Keratinocyte (primary cell): ENCODE measurements around the gene CENPU. TPM values are rescaled to one million over a fixed set of nuclear protein-coding genes. Genes with fewer than 3 reads are reported as not detected.
"Not testable (repeated sequence)": the region's sequence is repeated elsewhere in the genome, so short reads cannot be mapped to it uniquely, and the experiment has no call there.

ENCODE experiments used
- DNase-seq: peaks from one replicate; pipeline ENCODE4 v3.0.0-alpha.2; 2011; ENCODE audit warnings: low read depth, missing footprints, low spot score
- FAIRE-seq: peaks from 2 replicates; lab custom pipeline; 2011; peaks lifted over from hg19 to GRCh38; lab: Jason Lieb, UNC
- H2AFZ ChIP-seq: 2 replicates; pipeline ENCODE4 v1.6.0; 2012; ENCODE audit warnings: low read length, control low read depth, inconsistent platforms; ENCODE audit not compliant: control insufficient read depth
- H3K27ac ChIP-seq: 2 replicates; pipeline ENCODE4 v1.5.1; 2011; ENCODE audit warnings: low read length; ENCODE audit not compliant: control insufficient read depth, insufficient read depth
- H3K27me3 ChIP-seq: 3 replicates; pipeline ENCODE4 v1.6.0; 2011; ENCODE audit warnings: low read length; ENCODE audit not compliant: control insufficient read depth, insufficient read depth; ENCODE audit errors: extremely low read depth
- H3K36me3 ChIP-seq, 2 experiments: 2 replicates in 1 of 2; 3 replicates in 1 of 2; pipeline ENCODE4 v1.5.1; 2011; ENCODE audit warnings: low read length in 2 of 2, mild to moderate bottlenecking in 1 of 2; ENCODE audit not compliant: control insufficient read depth in 2 of 2, insufficient read depth in 2 of 2; ENCODE audit errors: extremely low read depth in 1 of 2
- H3K4me1 ChIP-seq: 3 replicates; pipeline ENCODE4 v1.5.1; 2011; ENCODE audit warnings: low read length; ENCODE audit not compliant: control insufficient read depth, insufficient read depth; ENCODE audit errors: extremely low read depth
- H3K4me2 ChIP-seq: 3 replicates; pipeline ENCODE4 v1.6.0; 2011; ENCODE audit warnings: low read depth, low read length; ENCODE audit not compliant: control insufficient read depth, insufficient read depth; ENCODE audit errors: extremely low read depth
- H3K4me3 ChIP-seq, 3 experiments: fragments of 200-600 bp in 1 of 3; sonication (generic) in 1 of 3; 2 replicates in 2 of 3; 3 replicates in 1 of 3; pipeline ENCODE4 v1.5.1; 2011 to 2016; ENCODE audit warnings: low read length in 3 of 3, mild to moderate bottlenecking in 3 of 3, control low read depth in 2 of 3, inconsistent platforms in 1 of 3, low read depth in 1 of 3, mixed read lengths in 1 of 3, mixed run types in 1 of 3, moderate library complexity in 1 of 3; ENCODE audit not compliant: control insufficient read depth in 2 of 3, insufficient read depth in 2 of 3; ENCODE audit errors: extremely low read depth in 1 of 3
- H3K79me2 ChIP-seq: 2 replicates; pipeline ENCODE4 v1.6.0; 2012; ENCODE audit warnings: low read length; ENCODE audit not compliant: control insufficient read depth, insufficient read depth
- H3K9ac ChIP-seq: 3 replicates; pipeline ENCODE4 v1.6.0; 2011; ENCODE audit warnings: low read length; ENCODE audit not compliant: control insufficient read depth, insufficient read depth; ENCODE audit errors: extremely low read depth
- H3K9me1 ChIP-seq: 3 replicates; pipeline ENCODE4 v1.6.0; 2011; ENCODE audit warnings: low read length; ENCODE audit not compliant: control insufficient read depth, insufficient read depth; ENCODE audit errors: extremely low read depth
- H3K9me3 ChIP-seq: 2 replicates; pipeline ENCODE4 v1.5.1; 2012; ENCODE audit warnings: low read depth, low read length; ENCODE audit not compliant: control insufficient read depth
- H4K20me1 ChIP-seq: 3 replicates; pipeline ENCODE4 v1.6.0; 2011; ENCODE audit warnings: low read length; ENCODE audit not compliant: control insufficient read depth, insufficient read depth; ENCODE audit errors: extremely low read depth
- EZH2 ChIP-seq: IDR thresholded peaks from one replicate; pipeline ENCODE4 v1.6.1; 2012; ENCODE audit warnings: inconsistent platforms, mild to moderate bottlenecking, low read length, moderate library complexity
- dilution Hi-C: fragments of 300-500 bp; cut with MboI; formaldehyde crosslinking; loops from one replicate; pipeline ENCODE4 v1.7.0; 2020; ENCODE audit warnings: low sequenced_read_pairs; ENCODE audit not compliant: extremely low pct_ligation_motif_present
- polyA minus RNA-seq, 3 experiments: library from RNA; depleted of rRNA, polyadenylated mRNA; stranded (reverse); fragments of >200 nt; gene quantifications; 1 replicate in 1 of 3; 2 replicates in 1 of 3; 3 replicates in 1 of 3; pipeline ENCODE4 v1.2.3, GENCODE V29; 2011
- polyA plus RNA-seq, 5 experiments: library from polyadenylated mRNA; depleted of rRNA in 3 of 5; stranded (reverse) in 3 of 5; stranded (forward) in 1 of 5; unstranded in 1 of 5; fragments of >200 nt; gene quantifications; 1 replicate in 1 of 5; 2 replicates in 3 of 5; 3 replicates in 1 of 5; pipeline versions ENCODE4 v1.2.1 to v1.2.3, GENCODE V29; 2011 to 2012; ENCODE audit warnings: missing spikeins in 2 of 5, low read depth in 1 of 5, low replicate concordance in 1 of 5
- TF ChIP-seq, protein P1 (sequence below), 3 experiments: IDR thresholded peaks in 1 of 3; conservative IDR thresholded peaks in 1 of 3; optimal IDR thresholded peaks in 1 of 3; 2 replicates in 2 of 3; 3 replicates in 1 of 3; pipeline versions ENCODE3 to v1.5.1; 2011; ENCODE audit warnings: low read length in 3 of 3, mild to moderate bottlenecking in 3 of 3, moderate library complexity in 2 of 3, control low read depth in 1 of 3, inconsistent platforms in 1 of 3; ENCODE audit not compliant: insufficient read depth in 2 of 3; ENCODE audit errors: extremely low read depth in 1 of 3

CENPU gene, protein sequence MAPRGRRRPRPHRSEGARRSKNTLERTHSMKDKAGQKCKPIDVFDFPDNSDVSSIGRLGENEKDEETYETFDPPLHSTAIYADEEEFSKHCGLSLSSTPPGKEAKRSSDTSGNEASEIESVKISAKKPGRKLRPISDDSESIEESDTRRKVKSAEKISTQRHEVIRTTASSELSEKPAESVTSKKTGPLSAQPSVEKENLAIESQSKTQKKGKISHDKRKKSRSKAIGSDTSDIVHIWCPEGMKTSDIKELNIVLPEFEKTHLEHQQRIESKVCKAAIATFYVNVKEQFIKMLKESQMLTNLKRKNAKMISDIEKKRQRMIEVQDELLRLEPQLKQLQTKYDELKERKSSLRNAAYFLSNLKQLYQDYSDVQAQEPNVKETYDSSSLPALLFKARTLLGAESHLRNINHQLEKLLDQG
- polyA plus RNA-seq (3.3 to 12.5 TPM (median 7.9 TPM) in 3 replicates), polyA minus RNA-seq (0.85 to 7.4 TPM in 2 of 3 replicates, not detected in the other)
- 5.9 TPM for polyA plus RNA-seq (2011; ENCODE audit: low read depth)
- 2.7 and 5.8 TPM in 2 replicates for polyA plus RNA-seq (2011; cell fraction: cytosol; rRNA removed)
- 3.9 and 4.7 TPM in 2 replicates for polyA plus RNA-seq (2011; cell fraction: nucleus; rRNA removed)
- 5.3 and 8.5 TPM in 2 replicates for polyA plus RNA-seq (2012; ENCODE audit: low replicate concordance)
- 1.2 TPM for polyA minus RNA-seq (2011; cell fraction: cytosol; rRNA and poly(A)+ RNA removed)
- polyA minus RNA-seq (2011; cell fraction: nucleus; rRNA and poly(A)+ RNA removed), result 2.4 and 3.4 TPM in 2 replicates

DNA sequence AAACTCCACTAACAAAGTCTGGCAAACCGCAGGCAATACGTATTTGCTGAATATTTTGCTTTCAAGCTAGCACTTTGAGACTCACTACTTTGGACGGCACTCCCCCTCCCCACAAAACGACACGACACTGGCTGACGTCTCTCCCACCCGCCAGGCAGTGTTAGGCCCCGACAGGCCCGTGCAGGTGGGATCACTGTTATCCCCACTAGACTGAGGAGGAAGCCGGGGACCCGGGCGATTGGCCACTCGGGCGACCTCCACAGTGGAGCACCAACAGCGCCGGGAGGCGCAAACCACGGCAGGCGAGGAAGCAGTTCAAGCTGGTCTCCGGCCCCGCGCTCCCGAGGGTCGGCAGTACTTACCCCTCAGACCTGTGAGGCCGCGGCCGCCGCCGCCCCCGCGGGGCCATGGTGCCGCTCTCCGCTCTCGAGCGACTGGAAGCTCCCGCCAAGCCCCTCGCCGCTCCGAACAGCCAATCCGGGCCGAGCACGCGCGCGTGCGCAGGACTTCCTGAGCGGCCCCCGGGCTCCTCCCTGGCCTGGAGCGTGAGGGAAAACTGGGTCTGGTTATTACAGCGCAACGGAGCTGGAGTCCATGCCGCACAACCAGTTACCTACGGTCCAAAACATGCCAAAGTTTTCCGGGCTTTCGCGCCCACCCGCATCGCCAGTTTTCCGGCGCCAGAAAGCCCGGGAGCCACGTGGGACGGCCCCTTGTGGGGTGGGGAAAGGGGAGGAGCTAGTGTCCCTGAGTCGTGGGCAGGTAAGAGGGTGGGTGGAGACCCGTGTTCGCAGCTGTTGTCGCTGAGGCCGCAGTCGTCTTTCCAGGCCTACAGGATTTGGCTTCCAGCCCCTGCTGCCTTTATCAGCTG, at the start of gene CENPU:
Gene CENPU, minus strand, starts transcription at position 443 of the 871 bp plus-strand sequence. Its CDS starts 34 bp downstream, at position 409.
- dilution Hi-C loops, result no loop called here

DNA sequence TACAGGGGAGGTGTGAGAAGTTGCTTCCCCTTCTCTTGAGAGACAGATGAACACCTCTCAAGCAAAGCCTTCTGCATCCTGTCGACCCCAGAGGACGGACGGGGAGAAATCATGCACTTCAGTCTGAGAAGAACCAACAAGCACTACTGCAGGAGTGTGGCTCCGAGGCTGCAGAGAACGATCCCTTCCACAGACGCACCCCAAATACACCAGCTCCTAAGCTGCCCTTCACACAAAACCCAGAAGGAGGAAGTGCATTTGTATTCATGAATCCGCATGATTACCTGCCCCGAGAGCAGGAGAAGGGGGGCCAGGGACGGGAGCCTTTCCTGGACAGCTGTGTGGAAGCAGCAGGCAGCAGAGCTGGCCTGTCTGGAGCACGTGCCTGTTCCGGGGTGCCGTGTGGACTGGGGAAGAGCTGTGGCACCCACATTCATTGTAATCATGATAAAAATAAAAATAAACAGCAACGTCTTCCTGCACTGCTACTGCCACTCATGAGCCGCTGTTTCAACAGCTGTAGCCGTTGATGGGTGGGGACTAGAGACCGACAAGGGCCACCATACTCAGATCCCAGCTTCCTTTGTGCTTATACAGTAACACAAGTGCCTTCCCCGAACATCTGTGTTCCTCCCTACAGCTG, 49.0 kb upstream of the CENPU start:
- Histone ChIP-seq H3K79me2 (no peaks in the 10 kb centered on the region), H3K4me2 (no peak overlapping the region), H2AFZ (no peak overlapping the region), H3K9me1 (no peaks in the 10 kb centered on the region), H3K27ac (no peak overlapping the region), H4K20me1 (no peaks in the 10 kb centered on the region), H3K27me3 (no peaks in the 10 kb centered on the region), H3K36me3 (peaks cover 6 to 21% of the 10 kb centered on the region in 2 experiments), H3K9me3 (no peaks in the 10 kb centered on the region), H3K9ac (no peak overlapping the region), H3K4me1 (no peaks in the 10 kb centered on the region), H3K4me3 (no peak overlapping the region)
- no peak for FAIRE-seq
- dilution Hi-C loops, result no loop called here
- no peak for TF ChIP-seq EZH2
- DNase-seq, result no peak

More for the DNA sequence above, at the start of gene CENPU:
- Histone ChIP-seq H3K9ac (peak within 1 kb of the TSS; percentile 95), H3K27ac (peak within 1 kb of the TSS; percentile 85), H3K4me1 (peaks cover 30% of the 10 kb centered on the region), H4K20me1 (no peaks in the 10 kb centered on the region), H3K79me2 (peaks cover 30% of the 10 kb centered on the region), H3K36me3 (no peaks in the 10 kb centered on the region), H3K27me3 (no peaks in the 10 kb centered on the region), H3K9me3 (no peaks in the 10 kb centered on the region), H3K4me3 (peak within 1 kb of the TSS; percentile 73 to 98 (median 97)), H3K4me2 (peak within 1 kb of the TSS; percentile 92), H3K9me1 (no peaks in the 10 kb centered on the region), H2AFZ (peak within 1 kb of the TSS; percentile 96)
- peak; percentile 91 for DNase-seq
- TF ChIP-seq EZH2, result no peak
- TF ChIP-seq, protein P1, sequence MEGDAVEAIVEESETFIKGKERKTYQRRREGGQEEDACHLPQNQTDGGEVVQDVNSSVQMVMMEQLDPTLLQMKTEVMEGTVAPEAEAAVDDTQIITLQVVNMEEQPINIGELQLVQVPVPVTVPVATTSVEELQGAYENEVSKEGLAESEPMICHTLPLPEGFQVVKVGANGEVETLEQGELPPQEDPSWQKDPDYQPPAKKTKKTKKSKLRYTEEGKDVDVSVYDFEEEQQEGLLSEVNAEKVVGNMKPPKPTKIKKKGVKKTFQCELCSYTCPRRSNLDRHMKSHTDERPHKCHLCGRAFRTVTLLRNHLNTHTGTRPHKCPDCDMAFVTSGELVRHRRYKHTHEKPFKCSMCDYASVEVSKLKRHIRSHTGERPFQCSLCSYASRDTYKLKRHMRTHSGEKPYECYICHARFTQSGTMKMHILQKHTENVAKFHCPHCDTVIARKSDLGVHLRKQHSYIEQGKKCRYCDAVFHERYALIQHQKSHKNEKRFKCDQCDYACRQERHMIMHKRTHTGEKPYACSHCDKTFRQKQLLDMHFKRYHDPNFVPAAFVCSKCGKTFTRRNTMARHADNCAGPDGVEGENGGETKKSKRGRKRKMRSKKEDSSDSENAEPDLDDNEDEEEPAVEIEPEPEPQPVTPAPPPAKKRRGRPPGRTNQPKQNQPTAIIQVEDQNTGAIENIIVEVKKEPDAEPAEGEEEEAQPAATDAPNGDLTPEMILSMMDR (optimal IDR thresholded peaks at IDR 0.05 in 1 of 3, IDR thresholded peaks at IDR 0.05 in 1 of 3, conservative IDR thresholded peaks at IDR 0.05 in 1 of 3; ENCODE audit: extremely low read depth in 1 of 3, insufficient read depth in 2 of 3, low read length in 3 of 3), result no peak
- peak; percentile 29 for FAIRE-seq

DNA sequence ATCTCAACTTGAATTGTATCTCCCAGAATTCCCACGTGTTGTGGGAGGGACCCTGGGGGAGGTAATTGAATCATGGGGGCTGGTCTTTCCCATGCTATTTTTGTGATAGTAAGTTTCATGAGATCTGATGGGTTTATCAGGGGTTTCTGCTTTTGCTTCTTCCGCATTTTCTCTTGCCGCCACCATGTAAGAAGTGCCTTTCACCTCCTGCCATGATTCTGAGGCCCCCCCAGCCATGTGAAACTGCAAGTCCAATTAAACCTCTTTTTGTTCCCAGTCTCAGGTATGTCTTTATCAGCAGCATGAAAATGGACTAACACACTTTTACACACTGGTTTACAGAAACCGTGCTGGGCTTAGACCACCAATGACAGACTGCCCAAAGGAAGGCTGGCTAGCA, 45.3 kb upstream of the CENPU start:
- H3K9me3 ChIP-seq, DNase-seq, H3K79me2 ChIP-seq, H3K9ac ChIP-seq, H3K4me1 ChIP-seq, H2AFZ ChIP-seq, H3K4me3 ChIP-seq, H3K27me3 ChIP-seq, dilution Hi-C loops, FAIRE-seq, H3K27ac ChIP-seq, H3K4me2 ChIP-seq, H3K9me1 ChIP-seq, H4K20me1 ChIP-seq: not testable (repeated sequence)
- H3K36me3 ChIP-seq, result peaks cover 6 to 13% of the 10 kb centered on the region in 2 experiments
